GM15510 (cell line): ENCODE data around the gene PTPRO.

Experiments used
- POLR2A ChIP-seq: IDR thresholded peaks from 3 replicates; pipeline ENCODE4 v1.6.1; 2011; ENCODE audit warnings: borderline replicate concordance; ENCODE audit not compliant: insufficient read length; ENCODE audit errors: extremely low read depth

Gene PTPRO

DNA sequence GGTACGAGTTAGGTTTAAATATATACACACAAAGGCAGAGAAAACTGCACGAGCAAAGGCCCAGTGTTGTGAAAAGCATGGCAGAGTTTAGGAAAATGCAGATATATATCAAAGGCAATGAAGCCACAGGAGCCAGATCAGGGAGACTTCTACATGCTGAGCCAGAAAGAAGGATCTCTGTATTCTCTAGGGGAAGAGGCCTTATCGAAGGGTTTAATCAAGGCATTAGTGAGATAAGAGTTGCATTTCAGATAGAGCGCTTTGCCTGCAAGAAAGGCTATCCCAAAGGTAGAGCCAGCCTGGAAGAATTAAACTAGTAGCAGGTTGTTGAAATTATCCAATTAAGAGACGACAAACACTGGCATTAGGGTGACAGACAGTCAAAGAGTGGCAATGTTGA is 7.6 kb downstream of the PTPRO start:
- TF ChIP-seq POLR2A, result no peak

DNA sequence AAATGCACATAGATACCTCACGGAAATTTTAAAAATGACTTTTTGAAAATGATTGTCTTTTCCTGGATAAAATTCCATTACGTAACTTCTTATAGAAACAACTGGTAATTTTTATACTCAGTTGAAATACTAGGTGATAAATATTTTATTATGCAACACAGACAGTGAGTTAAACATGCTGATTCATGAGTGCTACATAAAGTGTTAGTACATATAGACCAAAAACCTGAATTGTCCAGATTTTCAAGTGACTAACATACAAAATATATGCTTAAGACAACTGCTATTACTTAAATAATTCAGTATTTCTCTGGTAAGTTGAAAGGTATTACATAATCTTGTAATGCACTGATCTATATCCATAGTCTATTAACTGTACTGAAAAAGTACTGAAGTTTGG is 11.9 kb downstream of the PTPRO start:
- no peak for TF ChIP-seq POLR2A

DNA sequence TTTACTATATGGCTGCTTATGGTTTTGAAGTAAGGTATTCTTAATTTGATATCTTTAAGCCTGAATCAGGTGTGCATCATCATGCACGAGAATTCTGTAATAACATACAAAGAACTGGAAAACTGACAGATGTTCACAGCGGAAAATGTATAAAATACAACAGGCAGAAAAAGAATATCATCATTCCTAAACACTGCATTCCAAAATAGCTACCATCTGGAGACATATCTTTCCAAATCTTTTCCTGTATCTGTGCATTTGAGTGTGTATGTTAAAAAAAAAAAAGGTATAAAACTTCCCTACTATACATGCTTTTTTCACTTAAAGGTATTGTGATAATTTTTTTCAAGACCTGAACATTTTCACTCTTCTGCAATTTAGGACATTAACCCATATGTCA is 13.7 kb downstream of the PTPRO start:
- TF ChIP-seq POLR2A, result no peak

DNA sequence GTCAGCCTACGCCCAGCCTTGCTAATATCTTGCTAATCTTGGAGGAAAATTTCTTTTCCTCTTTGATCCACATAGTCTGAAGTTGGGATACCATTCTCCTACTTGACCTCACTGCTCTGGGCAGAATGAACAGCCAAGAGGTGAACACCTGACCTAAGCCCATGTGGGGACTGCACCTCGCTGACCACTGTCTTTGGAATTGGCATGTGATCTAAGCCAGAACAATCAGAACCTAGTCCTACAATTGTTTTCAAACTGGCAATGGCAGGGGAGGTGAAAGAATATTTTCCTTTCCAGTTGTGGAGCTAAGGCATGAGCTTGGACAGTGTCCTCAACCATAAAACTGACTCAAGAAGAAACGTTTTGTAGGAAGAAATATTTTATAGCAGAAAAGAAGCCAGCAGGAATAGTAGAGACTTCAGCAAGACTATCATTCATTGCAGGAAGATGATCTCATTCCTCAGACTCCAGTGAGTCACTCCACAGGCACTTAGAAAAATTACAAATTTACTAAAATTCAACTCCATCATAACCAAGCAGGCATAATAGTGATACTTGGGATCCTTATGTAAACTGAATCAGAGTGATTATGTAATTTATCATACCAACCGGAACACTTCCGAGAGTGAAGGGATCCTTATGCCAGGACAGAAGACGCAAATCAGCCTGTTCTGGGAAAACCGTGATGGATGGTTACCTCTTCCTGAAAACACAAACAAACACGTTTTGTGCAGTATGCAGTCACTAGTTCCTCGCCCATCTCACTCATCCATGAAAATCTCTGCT is 14.7 kb downstream of the PTPRO start:
- no peak for TF ChIP-seq POLR2A

DNA sequence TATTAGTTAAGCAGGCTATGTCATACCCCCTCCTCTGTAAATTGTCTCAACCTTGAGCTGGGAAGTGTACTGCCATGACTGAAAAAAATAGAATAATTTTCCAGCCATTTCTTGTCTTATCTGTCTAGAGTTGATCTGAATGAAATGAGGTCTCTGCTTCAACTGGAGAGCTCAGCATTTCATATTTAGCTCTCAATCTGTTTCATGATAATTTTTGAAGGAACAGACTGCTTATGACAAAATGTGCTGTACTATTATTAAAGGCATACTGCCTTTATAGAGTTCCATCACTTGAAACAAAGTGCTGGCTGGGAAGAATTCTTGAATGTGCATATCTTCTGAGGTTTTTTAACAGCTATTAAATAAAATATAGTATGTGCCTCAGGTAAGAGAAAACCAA is 19.1 kb downstream of the PTPRO start:
- TF ChIP-seq POLR2A, result no peak

DNA sequence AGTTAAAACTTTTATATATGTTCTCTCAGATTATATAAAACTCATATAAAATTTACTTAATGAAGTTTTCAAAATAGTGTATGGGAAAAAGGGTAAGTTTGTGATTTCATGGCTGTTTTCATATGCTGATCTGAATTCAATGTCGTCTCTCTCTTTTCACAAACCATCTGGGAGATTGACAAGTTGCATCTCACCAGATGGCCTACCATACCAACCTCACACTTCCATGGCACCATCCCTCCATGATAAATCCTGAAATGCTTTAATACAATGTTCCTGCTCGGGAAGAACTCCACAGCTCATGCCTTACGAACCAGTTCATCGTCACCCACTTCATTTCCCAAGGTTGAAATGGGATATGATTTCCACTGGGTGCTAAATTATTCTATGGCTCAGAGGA is 22.3 kb downstream of the PTPRO start:
- no peak for TF ChIP-seq POLR2A

DNA sequence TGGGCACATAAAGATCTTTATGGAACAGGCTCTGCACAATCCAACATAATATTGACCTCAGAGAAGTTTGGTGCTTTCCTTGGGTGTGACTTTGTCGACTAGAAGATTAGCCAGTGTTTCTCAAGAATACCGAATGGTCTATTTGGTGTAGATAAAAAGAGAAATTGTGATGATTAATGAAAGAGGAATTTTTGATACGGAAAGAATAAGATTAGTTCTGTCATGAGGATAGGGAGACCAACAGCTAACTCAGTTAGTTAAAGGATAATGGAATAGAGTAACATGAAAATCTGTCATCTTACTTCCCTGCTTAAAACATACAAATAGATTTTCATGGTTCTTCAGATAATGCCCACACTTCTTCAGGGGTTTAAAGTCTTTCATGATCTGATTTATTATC is 24.2 kb downstream of the PTPRO start:
- TF ChIP-seq POLR2A, result no peak

DNA sequence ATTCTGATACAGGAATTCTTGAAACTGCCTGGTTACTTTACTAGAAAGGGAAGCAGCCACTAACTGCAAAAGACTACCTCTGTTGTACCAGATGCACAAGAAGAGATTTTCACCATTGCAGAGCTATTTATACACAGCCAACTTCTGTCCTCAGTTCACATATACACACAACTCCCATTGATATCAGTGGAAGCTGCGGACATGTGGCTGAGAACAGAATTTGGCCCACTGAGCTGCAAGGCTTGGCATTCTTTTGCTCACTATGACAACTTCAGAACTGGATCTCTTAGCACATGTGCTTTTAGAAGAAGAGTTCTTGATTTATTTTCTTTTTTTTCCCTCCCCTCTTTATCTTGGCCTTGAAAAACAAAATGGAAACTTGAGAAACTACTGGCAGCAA is 28.3 kb downstream of the PTPRO start:
- no peak for TF ChIP-seq POLR2A

DNA sequence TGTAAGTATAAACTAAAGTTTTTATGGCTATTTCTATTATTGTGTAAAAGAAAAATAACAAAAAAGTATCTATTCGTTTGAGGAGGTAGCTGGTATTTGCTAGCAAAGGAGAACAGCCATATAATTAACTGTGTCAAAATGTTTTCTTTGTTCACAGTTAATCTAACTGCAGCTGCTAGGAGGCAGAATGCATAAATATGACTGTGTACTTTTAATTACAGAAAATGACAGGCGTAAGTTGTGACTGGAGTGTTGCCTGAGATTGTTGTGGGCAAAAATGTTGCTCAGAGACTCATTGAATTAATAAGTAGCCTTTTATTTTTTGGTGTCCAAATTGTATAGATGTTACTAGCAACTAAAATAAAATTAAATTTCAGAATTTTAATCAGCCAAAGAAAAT is 33.5 kb downstream of the PTPRO start:
- TF ChIP-seq POLR2A, result no peak

DNA sequence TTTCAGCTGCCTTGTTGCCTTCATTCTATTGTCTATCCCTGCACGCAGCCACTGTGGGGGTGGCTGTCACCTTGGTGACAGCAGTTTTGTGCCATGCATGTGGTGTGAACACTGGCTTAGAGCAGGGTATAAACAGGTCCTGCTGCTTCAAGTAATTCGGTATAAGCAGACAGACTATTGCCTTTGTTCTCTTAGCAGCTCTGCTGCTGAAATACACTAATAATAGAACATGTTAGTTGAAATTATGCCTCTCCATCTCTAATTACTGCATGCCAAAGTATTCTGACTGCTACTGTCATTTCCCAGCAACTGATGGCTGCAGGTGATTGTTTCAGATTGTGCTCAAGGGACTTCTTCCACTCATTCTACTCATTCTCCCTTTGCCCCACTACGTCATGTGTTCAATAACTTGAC is 34.6 kb downstream of the PTPRO start:
- no peak for TF ChIP-seq POLR2A

DNA sequence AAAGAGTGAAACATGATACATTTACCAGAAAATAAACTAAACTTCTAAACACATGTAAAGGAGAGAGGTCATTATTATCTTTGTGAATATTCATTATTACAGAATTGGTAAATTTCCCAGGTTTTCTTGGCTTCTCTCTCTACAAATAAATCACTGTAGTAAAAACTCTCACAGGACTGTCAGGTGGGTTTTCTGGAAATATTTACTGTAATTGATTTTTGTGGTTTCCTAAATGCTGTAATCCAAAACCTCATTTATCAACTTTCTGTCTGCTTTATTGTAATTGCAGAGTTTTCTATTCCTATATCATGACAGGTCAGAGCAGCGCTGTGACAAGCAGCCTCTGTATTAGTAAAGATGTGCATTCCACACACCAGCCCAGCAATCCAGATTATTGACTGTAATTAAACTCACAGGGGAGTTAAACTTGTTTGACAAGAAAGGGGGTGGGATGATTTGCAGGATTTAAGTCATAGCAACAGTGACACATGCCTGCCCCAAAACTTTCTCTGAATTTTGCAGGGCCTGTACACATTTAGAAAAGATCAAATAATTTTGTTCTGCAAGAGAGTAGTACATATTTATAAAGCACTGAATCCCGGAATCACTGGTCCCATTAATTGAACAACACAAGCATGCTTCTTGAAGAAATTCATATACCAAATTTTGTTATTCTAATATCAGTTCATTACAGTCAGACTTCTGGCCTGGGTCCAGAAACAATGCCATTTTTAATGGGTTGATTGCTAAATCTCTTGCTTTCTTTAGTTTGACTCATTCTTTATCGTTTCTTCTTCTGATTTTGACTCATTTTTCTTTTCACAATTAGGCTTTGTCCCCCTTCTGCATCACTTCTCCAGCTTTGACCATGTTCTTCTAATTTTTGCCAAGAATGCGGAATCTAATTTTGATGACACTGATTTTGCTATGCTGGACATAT is 42.2 kb downstream of the PTPRO start:
- no peak for TF ChIP-seq POLR2A

DNA sequence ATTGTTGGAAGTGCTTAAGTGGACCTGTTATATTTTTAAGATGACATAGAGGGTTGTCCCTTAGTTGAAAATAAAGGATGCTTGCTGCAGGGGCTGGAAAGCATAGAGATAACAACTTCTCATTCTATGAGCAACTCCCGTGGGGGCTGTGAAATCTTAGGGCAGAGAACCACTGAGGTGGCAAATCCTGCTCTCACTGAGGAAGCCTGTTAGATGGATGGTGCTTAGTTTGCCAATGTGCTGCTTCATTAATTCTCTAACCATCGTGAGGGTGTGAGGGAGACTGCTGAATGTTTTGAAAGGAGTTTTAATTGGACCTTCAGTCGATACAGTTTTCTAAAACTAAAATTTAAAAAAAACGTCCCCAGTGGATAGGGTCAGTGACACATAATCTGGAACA is 46.5 kb downstream of the PTPRO start:
- no peak for TF ChIP-seq POLR2A

DNA sequence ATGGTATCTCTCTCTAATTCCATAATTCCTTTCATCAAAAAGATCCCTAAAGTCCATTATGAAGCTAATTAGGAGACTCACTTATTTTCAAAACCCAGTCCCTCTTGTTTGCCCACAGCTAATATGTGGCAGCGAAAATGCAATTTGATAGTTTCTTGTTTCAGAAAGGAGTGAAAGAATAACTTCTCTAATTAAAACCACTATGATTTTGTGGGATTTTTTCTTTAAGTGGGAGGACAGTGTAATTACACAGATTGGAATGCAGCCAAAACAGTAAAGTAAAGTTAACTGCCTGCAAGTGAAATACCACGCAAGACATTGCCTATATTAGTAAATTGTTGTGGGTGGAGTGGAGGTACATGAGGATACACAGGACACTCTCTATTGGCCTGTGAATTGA is 50.0 kb downstream of the PTPRO start:
- no peak for TF ChIP-seq POLR2A

DNA sequence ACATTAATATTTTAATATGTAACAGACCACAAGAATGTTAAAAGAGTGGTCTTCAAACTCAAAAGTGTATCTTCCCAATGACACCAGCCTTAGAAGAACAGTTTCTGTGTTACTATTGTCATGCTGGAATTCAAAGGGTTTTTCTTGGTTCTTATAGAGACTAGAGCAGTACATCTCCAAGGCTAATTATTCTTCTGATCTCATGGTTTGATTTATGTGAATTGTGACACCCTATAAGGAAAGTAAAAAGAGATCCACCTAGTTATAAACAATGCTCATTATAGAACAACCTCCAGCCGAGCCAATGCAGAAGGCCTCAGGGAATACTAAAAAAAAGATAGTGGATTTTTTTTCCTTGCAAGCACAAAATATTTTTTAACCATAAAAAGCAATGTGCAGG is 65.5 kb downstream of the PTPRO start:
- no peak for TF ChIP-seq POLR2A

DNA sequence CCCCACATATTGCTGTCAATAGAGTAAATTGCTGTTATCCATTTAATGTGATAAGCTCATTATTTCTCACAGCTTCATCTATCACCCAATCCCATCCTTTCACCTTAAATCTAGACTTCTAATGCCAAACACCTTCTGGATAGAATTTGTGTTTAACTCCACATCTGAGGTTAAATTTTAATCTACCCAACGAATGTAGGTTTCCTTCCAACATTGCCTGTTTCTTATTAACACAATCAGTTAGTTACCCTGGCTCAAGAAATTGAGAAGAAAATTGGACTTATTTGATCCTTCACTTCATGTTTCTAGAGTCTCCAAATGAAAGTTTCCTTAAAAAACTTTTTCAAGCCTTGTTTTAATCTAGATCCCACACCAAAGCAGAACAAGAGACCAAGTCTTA is 67.3 kb downstream of the PTPRO start:
- TF ChIP-seq POLR2A, result no peak

DNA sequence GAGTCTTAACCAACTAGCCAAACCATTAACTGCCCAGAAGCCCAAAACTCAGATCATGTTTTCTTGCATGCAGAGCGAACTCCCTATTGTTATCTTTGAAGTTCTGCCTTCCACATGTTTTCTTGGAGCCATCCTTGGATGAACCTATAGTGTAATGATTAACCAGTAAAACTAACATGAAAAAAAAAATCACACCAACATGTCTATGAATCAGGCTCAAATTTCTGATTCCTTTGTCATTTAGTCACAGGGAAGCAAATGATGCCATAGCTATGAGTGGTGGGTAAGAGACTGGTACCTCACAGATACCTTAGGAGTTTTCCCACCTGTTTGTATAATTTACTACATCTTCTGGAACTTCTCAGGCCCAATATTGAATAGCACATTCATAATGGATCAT is 70.7 kb downstream of the PTPRO start:
- TF ChIP-seq POLR2A, result no peak

DNA sequence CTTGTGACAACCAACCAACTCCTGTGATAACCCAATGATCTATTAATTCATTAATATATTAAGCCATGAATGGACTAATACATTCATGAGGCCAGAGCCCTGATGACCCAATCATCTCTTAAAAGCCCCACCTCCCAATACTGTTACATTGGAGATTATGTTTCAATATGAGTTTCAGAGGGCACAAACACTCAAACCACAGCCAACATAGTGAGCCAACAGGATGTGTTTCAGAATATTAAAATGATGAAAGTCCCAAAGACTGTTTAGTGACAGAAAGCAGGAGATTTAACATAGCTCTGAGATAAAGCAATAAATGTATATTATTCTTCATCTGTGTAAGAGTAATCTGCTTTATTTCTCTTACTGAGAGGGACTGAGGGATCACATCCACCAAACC is 71.7 kb downstream of the PTPRO start:
- TF ChIP-seq POLR2A, result no peak

DNA sequence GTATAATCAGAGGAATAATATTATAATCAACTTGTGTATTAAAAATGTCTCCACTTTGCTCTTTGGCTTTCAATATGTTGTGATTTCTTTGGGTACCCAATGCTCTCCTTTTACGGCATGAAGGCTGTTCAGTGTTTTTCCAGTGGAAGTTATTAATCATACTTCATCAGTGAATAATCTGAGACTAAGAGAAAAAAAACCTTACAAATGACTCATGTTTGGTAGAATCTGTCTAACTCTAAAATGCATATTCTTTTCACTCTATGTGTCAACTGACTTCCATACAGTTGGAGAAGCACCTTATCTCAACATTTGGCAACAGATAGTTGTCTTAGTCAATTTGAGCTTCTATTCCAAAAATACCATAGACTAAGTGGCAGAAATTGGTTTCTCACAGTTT is 82.2 kb downstream of the PTPRO start:
- no peak for TF ChIP-seq POLR2A
